ENCODE data around the gene MXRA7.

MXRA7 gene

DNA sequence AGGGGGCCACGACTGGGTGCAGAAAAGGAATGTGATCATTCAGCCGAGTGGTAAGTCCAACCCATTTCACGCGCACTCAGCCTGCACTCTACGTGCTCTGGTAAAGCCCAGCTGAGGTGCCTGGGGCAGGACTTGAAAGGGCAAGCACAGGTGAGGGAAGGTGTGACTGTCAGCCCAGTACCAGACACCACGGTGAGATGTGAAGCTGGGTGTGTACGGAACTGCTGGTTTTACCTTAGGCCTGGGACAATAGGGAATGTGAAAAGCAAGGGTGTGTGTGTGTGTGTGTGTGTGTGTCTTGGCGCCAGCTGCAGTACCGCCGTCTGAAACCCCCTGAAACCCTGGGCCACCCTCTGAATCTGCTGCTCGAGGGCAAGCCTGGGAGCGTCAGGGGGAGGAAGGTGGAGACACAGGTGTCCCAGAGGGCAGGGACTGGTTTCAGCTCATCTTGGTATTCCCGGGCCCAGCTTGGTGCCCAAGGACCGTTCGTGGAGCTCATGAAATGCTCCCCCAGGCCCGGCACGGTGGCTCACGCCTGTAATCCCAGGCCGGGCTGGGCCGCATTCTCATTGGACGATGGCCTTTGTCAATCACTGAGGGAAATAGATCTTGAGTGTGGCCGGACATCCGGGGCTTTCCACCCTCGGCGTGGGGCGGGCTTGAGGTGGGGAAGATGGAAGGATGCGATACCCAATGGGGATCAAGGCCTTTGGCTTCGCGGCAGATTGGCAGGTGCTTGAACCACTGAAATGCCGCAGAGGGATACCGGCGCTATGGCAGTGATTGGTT is 39.4 kb downstream of the MXRA7 start:
- in situ Hi-C loops (cut with HindIII; ENCODE audit: low pct_unique_long_range_greater_than_20kb, low sequenced_read_pairs), result no loop called here
- no peak for TF ChIP-seq JUND (IDR thresholded peaks at IDR 0.05; ENCODE audit: low read depth)
- DNase-seq (ENCODE audit: low read depth in 1 of 2, low spot score in 1 of 2), result peak; percentile 98 to 100

DNA sequence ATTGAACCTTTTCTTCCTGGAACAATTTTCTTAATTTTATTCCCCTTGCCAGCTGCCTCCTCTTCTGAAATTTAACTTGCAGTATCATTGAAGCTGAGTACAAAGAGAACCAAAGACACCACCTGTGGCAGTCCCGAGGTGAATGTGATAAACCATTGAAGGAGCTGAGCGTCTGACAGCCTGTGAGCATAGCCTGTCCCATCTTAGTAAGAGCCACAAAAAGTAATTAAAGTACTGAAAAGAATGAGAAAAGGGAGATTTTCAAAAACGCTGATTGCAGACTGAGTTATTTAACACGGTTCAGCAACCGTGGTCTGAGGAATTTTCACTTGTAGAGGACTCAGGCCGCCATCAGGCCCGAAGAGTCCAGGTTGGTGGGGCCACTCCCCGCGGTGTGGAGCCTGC is 40.0 kb downstream of the MXRA7 start:
- DNase-seq (ENCODE audit: low read depth in 1 of 2, low spot score in 1 of 2), result no peak
- TF ChIP-seq JUND (IDR thresholded peaks at IDR 0.05; ENCODE audit: low read depth), result no peak
- in situ Hi-C loops (cut with HindIII; ENCODE audit: low pct_unique_long_range_greater_than_20kb, low sequenced_read_pairs), result no loop called here

DNA sequence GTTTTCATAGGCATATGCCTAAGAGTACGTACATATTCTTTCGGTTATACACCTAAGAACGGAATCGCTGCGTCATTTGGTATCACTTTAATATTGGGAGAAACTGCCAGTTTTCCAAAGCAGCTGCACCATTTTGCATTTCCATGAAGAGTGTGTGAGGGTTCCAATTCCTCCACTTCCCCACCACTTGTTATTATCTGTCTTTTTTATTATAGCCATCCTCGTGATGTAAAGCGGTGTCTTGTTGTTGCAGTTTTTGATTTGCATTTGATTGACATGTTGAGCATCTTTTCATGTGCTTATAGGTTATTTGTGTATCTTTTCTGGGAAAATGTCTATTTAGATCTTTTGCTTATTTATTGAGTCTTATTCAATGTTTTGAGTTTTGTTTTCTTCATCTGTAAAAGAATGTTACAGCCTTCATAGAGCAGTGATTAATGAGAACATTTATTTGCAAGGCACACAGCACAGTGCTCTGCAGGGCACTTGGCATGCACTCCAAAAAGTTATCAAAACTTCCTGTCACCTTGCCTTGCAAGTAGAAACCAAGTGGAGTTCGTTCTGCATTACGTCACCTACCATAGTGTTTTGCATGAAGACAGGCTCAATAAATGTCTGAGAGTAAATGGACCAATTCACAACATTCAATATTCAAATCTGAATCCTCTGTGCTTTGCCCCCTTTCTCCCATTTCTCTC is 40.6 kb downstream of the MXRA7 start:
- no peak for DNase-seq (ENCODE audit: low read depth in 1 of 2, low spot score in 1 of 2)
- TF ChIP-seq JUND (IDR thresholded peaks at IDR 0.05; ENCODE audit: low read depth), result no peak
- in situ Hi-C loops (cut with HindIII; ENCODE audit: low pct_unique_long_range_greater_than_20kb, low sequenced_read_pairs), result no loop called here

DNA sequence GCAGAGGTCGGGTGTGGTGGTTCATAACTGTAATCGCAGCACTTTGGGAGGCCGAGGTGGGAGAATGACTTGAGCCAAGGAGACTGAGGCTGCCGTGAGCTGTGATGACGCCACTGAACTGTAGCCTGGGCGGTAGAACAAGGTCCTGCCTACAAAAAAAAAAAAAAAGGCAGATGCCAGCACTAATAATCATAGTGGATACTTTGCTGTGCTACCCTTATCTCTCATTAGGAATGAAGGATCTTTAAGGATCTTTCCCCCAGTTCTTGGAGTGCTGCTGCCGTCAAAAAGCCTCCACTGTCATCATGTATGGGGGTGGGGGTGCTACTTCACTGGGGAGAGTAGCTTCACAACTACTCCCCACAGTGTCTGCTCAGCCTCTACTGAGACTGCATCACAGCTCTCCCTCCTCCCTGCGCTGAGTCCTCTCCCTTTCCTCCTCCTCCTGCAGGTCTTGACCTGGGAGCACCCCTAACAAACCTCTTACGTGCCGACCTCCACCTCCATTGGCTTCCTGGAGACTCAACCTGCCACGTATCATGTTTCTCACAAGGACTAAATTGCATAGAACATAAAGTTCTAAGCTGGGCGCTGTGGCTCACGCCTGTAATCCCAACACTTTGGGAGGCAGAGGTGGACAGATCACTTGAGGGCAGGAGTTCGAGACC is 42.8 kb downstream of the MXRA7 start:
- no peak for TF ChIP-seq JUND (IDR thresholded peaks at IDR 0.05; ENCODE audit: low read depth)
- in situ Hi-C loops (cut with HindIII; ENCODE audit: low pct_unique_long_range_greater_than_20kb, low sequenced_read_pairs), result no loop called here
- DNase-seq (ENCODE audit: low read depth in 1 of 2, low spot score in 1 of 2), result no peak

DNA sequence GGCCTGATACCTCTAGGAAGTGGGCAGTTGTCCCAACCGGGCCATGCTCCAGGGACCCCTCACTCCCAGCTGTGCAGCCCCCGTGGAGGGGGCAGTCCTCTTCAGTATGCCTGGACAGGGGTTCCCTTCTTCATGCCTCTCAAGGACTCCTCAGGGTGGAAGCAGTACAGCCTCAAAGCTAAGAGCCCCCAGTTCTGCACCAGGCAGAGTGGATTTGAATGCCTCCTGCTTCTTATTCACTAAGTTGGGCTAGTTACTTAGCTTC is 43.3 kb downstream of the MXRA7 start:
- in situ Hi-C loops (cut with HindIII; ENCODE audit: low pct_unique_long_range_greater_than_20kb, low sequenced_read_pairs), result no loop called here
- TF ChIP-seq JUND (IDR thresholded peaks at IDR 0.05; ENCODE audit: low read depth), result no peak
- DNase-seq (ENCODE audit: low read depth in 1 of 2, low spot score in 1 of 2), result no peak

DNA sequence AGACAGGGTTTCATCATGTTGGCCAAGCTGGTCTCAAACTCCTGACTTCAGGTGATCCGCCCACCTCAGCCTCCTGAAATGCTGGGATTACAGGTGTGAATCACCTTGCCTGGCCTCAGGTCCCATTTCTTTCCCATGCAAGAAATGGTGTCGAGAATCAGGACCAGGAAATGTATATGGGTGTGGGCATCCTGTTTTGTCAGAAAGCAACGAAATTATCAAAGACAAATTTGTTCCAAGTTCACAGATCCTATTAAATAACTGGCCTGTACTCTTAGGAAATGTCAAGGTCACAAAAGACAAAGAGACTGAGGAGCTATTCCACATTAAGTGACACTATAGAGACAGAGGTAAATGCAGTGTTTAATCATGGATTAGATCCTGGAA is 50.1 kb downstream of the MXRA7 start:
- TF ChIP-seq JUND (IDR thresholded peaks at IDR 0.05; ENCODE audit: low read depth), result no peak
- in situ Hi-C loops (cut with HindIII; ENCODE audit: low pct_unique_long_range_greater_than_20kb, low sequenced_read_pairs), result no loop called here
- DNase-seq (ENCODE audit: low read depth in 1 of 2, low spot score in 1 of 2), result no peak

DNA sequence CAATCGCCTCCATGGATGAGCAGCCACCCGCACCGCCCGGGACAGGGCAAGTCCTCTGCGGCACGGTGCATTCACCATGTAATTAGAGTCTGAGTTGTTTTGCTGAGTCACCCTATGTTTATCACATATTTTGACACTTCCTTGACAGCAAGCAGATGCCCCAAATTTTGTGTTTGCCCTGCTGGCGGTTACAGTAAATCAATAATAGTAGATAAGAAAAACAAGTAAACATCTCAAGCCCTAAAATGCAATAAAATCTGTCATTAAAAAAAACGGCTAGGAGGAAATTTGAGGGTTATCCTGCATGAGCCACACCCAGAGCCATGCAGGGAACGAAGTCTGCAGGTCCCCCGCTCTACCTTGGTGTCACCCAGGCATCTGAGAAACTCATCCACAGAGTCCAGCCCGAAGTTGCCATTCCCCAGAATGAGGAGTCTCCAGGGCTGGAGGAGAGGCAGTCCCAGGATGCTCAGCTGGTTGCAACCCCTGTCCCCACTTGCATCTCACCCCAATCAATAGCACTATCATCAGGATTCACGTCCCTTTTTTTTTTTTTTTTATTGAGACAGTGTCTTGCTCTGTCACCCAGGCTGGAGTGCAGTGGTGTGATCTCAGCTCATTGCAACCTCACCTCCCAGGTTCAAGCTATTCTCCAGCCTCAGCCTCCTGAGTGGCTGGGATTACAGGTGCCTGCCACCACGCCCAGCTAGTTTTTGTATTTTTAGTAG is 50.7 kb downstream of the MXRA7 start:
- TF ChIP-seq JUND (IDR thresholded peaks at IDR 0.05; ENCODE audit: low read depth), result no peak
- DNase-seq (ENCODE audit: low read depth in 1 of 2, low spot score in 1 of 2), result peak in 1 of 2 experiments; percentile 44
- in situ Hi-C loops (cut with HindIII; ENCODE audit: low pct_unique_long_range_greater_than_20kb, low sequenced_read_pairs), result no loop called here

DNA sequence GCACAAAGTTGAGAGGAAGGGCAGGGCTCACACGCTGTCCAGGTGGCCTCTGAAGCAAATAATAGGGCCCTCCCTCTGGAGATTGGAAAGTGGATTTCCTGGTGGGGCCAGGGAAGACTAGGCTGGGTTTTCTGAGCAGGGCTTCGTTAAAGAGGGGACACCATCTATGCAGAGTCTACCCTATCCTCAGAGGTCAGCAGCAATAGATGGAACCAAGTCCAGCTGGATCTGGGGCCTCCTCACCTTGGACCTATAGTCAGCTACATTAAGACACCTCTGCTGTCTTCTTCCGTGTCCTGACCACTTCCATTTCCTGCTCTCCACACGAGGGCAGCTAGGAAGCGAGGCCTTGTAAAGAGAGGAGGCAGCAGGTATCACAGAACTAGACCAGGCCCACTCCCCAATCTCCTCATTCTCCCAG is 52.5 kb downstream of the MXRA7 start:
- DNase-seq (ENCODE audit: low read depth in 1 of 2, low spot score in 1 of 2), result no peak
- TF ChIP-seq JUND (IDR thresholded peaks at IDR 0.05; ENCODE audit: low read depth), result no peak
- in situ Hi-C loops (cut with HindIII; ENCODE audit: low pct_unique_long_range_greater_than_20kb, low sequenced_read_pairs), result no loop called here

DNA sequence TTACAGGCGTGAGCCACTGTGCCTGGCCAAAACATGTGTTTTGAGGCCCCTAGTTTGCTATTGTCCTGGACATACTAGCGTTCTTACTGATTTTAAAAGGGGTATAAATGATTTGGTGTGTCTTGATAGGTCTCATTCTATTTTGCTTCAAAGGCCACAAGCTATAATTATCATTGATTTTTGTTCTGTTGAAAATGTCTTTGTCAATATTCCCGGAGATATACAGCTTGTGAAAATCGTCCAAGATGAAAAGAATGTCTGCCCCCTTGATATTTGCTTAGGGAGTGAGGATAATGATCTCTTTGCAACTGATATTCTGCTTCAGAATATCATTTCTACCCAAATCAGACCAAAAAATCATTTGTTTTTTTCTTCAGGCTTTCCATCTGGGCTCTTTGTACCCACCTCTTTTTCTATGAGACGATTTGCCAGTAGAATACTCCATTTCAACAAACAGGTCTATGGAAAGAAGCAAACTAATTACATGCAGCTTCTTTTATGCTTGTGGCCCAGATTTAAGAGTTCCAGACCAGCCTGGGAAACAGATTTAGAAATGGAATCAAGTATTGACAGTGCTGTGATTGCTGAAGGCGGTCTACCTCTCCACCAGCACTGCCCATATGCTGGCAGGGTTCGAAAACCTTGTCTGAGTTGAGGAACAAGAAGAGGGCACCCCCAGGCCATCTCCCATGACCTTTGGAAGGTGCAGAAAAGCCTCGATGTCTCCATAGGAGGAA is 53.1 kb downstream of the MXRA7 start:
- in situ Hi-C loops (cut with HindIII; ENCODE audit: low pct_unique_long_range_greater_than_20kb, low sequenced_read_pairs), result no loop called here
- DNase-seq (ENCODE audit: low read depth in 1 of 2, low spot score in 1 of 2), result no peak
- no peak for TF ChIP-seq JUND (IDR thresholded peaks at IDR 0.05; ENCODE audit: low read depth)

DNA sequence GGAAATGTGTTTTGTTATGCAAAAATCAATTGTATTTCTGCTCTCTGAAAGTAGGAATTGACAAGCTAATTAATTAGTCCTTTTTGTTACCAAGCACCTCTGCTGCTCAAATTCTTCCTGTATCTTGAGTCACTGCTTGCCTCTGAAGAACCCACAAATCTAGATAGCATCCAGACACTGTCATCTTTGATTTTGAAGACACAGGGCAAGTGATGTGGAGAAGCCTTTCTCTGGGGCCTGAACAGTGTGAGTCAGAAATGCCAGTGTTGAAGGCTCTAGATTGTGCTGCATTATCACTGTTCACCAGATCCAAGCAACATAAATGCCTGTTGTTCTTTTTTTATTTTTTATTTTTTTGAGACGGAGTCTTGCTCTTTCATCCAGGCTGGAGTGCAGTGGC is 56.4 kb downstream of the MXRA7 start:
- TF ChIP-seq JUND (IDR thresholded peaks at IDR 0.05; ENCODE audit: low read depth), result no peak
- in situ Hi-C loops (cut with HindIII; ENCODE audit: low pct_unique_long_range_greater_than_20kb, low sequenced_read_pairs), result no loop called here
- DNase-seq (ENCODE audit: low read depth in 1 of 2, low spot score in 1 of 2), result no peak

DNA sequence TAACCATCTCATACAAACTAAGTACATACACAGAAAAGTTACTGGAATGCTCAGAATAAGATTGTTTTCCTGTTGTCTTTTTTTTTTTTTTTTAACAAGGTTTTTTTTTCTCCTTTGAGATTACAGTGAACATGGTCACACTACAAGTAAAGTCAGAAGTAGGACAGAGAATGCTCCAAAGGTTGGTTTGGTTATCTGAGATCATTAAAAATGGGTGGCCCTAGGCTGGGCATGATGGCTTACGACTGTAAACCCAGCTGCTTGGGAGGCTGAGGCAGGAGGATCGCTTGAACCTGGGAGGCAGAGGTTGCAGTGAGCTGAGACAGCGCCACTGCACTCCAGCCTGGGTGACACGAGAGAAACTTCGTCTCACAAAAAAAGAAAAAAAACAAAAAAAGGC is 60.3 kb downstream of the MXRA7 start:
- in situ Hi-C loops (cut with HindIII; ENCODE audit: low pct_unique_long_range_greater_than_20kb, low sequenced_read_pairs), result no loop called here
- no peak for TF ChIP-seq JUND (IDR thresholded peaks at IDR 0.05; ENCODE audit: low read depth)
- DNase-seq (ENCODE audit: low read depth in 1 of 2, low spot score in 1 of 2), result no peak

DNA sequence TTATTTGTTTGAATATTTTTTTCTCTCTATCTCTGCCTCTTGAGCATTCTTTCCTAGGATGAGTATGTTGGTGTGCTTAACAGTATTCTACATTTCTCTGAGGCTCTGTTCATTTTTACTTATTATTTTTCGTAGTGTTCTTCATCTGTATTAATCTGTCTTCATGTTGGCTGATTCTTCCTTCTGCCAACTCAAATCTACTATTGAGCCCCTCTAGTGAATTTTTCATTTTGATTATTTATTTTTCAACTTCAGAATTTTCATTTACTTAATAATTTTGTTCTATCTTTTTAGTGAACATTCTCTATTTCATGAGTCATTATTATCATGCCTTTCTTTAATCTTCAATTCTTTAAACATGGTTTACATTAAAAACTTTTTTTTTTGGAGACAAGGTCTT is 64.1 kb downstream of the MXRA7 start:
- in situ Hi-C loops (cut with HindIII; ENCODE audit: low pct_unique_long_range_greater_than_20kb, low sequenced_read_pairs), result no loop called here
- DNase-seq (ENCODE audit: low read depth in 1 of 2, low spot score in 1 of 2), result no peak
- TF ChIP-seq JUND (IDR thresholded peaks at IDR 0.05; ENCODE audit: low read depth), result no peak

Data from T47D (cell line).